ENCODE measurements around the gene TBC1D32.
"Not testable (repeated sequence)": the region's sequence is repeated elsewhere in the genome, so short reads cannot be mapped to it uniquely, and the experiment has no call there.

TBC1D32 gene

GRCh38 chr6:121334299-121335086 is at the start of gene TBC1D32:
Gene TBC1D32, minus strand, starts transcription at chr6:121334480. Its CDS starts 50 bp downstream, at chr6:121334430.
- peak; percentile 91 for DNase-seq

GRCh38 chr6:121383478-121383877 is 49.2 kb upstream of the TBC1D32 start:
- no peak for DNase-seq

DNA sequence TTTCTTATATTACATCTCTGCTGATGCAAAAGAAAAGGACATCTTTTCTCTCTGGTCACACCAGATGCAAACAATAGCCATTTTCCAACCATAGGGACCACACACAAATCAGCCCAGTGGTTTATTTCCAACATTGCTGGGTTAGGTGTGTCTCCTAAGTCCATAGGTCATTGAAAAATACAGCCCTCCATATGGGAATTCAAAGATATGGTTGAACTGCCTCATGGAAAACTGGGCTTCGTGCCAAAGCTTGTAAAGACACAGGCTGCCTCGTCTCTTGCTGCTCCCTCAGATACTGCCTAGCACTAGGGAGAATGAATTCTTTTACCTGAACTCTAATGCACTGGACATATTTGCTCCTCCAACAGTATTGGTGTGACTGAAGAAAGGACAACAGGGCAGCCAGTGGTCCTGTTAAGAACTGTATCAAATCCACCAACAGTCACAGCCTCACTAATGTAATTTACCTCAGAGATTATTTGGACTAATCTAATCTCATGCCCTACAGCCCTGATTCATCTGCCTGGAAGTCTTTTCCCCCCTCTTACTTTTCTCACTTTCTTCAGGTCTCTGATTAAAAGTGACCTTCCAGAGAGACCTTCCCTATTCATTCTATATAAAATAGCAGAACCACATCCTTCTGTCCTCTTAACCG is 48.3 kb upstream of the TBC1D32 start:
- DNase-seq = peak; percentile 1

DNA sequence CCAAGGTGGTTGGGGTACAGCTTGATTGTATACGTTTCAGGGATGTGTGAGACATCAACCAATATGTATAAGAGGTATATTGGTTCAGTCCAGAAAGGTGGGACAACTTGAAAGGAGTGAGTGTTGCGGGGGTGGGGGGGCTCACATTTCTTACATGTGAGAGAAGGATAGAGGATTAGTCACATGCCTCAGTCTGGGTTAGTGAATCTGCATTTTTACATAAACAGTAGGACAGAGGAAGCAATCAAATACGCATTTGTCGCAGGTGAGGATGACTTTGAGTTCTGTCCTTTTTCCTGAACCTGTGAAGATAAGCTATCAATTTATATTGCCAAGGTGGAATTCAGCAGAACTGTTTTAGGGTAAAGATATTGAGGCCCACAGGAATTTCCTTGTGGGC is 42.1 kb upstream of the TBC1D32 start:
- DNase-seq = no peak

GRCh38 chr6:121374219-121374618 is 39.9 kb upstream of the TBC1D32 start:
- not testable (repeated sequence) for DNase-seq

- DNase-seq = no peak
Observed at GRCh38 chr6:121365536-121366521, 31.5 kb upstream of the TBC1D32 start.

- DNase-seq = no peak
Observed at GRCh38 chr6:121356575-121356974, 22.3 kb upstream of the TBC1D32 start.

DNA sequence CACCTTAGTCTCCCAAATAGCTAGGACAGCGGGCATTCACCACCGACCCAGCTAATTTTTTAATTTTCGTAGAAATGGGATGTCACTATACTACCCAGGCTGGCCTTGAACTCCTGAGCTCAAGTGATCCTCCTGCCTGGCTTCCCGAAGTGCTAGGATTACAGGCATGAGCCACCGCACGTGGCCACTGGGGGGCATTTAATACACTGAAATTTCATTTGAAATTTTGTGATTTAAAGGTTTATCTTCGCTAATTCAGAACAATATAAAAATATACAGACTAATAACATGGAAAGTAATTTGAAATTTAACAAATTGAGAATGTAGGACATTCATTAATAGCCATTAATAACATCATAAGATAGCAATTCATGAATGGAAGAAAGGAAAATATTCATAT is 20.5 kb upstream of the TBC1D32 start:
- DNase-seq = no peak

- no peak for DNase-seq
Observed at GRCh38 chr6:121352941-121353340, 18.7 kb upstream of the TBC1D32 start.

GRCh38 chr6:121351916-121352315 is 17.6 kb upstream of the TBC1D32 start:
- DNase-seq = no peak

DNA sequence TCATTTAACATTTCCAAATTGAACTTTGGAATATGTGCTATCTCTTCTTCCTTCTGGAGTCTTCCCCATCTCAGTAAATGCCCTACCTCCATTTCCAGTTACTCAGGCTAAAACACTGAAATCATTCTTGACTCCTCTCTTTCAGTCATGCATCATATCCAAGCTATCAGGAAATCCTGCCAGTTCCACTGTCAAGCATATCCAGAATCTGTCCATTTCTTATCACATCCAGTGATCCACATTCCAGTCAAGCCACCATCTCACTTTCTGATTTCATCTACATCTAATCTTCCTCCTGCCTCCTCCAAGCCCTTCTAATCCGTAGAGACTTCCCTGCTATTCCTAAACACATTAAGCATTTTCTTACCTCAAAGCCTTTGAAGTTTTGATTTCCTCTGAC is 15.3 kb upstream of the TBC1D32 start:
- no peak for DNase-seq

- no peak for DNase-seq
Observed at GRCh38 chr6:121347484-121347883, 13.2 kb upstream of the TBC1D32 start.

GRCh38 chr6:121344539-121344938 is 10.3 kb upstream of the TBC1D32 start:
- no peak for DNase-seq

DNA sequence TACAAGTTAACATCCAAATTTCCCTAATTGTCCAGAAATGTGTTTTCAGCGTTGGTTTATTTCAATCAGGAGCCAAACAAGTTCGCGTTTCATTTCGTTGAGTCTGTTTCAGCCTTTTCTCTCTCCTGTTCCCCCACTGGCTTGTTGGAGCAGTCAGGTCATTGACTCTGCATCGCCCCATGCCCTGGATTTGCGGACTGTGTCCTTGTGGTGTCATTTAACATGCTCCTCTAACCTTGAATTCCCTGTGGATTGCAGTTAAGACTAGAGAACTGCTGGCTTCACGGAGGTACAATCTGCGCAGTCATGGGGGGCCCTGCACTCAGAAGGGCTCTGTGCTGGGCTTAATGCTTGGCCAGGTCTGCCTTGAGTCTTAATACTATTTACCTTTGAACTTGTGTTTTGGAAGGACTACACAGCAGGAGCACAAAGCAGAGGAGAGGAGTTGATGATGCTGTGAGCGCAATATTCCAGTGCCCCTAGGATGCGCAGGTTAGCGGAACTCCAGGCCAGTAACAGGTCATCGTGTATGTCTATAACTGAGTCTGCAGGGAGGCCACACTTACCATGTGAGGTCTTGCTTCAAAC is 5.5 kb upstream of the TBC1D32 start:
- DNase-seq = no peak

- no peak for DNase-seq
Observed at GRCh38 chr6:121338956-121339355, 4.7 kb upstream of the TBC1D32 start.

- DNase-seq = no peak
Observed at GRCh38 chr6:121338366-121338765, 4.1 kb upstream of the TBC1D32 start.

- no peak for DNase-seq
Observed at GRCh38 chr6:121335087-121336008, 1.1 kb upstream of the TBC1D32 start.

DNA sequence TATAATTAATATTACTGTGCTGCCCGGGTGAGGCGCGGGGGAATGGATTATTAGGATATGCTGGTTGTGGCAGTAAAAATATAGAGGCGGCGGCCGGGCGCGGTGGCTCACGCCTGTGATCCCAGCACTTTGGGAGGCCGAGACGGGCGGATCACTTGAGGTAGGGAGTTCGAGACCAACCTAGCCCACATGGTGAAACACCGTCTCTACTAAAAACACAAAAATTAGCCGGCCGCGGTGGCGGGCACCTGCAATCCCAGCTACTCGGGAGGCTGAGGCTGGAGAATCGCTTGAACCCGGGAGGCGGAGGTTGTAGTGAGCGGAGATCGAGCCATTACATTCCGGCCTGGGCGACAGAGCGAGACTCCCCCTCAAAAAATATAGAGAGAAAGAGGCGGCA is 586 bp downstream of the TBC1D32 start:
- not testable (repeated sequence) for DNase-seq

DNA sequence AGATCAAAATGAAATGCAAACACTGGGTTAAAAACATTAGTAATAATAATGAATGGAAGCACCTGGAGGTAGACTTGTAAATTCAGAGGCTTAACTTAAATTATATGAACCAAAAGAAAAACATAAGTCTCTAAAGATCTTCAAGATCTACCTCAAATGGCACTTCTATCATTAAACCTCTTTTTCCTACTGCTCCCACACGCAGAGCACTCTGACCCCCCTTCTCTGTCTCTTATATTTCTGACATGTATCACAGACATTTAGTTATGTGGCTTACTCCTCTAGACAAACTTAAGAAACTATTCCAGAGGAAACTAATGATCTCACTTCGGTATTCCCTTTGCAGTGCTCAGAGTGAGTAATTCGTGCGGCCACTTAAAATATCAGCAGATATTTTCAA is 1.1 kb downstream of the TBC1D32 start:
- no peak for DNase-seq

DNA sequence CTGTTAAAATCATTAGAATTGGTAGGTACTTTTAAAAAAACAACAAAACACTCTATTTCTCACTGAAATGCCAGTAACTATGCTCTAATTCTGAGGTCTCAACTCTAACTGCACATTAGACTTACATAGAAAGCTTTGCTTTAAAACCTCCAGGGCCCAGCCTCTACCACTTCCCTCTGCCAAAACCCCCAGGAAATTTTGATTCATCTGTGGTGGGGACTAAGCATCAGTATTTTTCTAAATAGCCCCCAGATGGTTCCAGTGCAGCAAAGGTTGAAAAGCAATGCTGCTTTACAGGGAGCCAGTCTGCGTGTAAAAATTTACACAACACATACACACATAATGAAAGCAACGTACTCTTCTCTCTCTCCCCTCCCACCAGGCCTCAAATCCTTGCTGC is 3.8 kb downstream of the TBC1D32 start:
- DNase-seq = no peak

GRCh38 chr6:121321282-121321681 is 13.0 kb downstream of the TBC1D32 start:
- no peak for DNase-seq

DNA sequence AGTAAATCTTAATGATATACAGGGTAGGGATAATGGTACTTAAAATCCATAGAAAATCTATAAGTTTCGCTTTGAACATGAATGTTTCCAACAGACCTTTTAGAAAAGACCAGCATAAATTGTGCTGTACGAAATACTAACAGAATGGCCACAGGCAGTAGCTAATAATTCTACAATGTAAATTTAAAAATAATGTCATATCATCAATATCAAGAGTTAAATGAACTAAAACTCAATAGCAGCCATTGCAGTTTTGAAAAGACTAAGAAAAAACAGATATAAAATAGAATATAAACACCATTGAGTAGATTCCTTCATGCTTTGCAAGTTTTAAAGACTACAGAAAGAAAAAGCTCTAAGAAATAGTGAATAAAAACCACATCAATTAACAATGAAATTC is 14.7 kb downstream of the TBC1D32 start:
- no peak for DNase-seq
